ENCODE results near the gene KCNIP4.

DNA sequence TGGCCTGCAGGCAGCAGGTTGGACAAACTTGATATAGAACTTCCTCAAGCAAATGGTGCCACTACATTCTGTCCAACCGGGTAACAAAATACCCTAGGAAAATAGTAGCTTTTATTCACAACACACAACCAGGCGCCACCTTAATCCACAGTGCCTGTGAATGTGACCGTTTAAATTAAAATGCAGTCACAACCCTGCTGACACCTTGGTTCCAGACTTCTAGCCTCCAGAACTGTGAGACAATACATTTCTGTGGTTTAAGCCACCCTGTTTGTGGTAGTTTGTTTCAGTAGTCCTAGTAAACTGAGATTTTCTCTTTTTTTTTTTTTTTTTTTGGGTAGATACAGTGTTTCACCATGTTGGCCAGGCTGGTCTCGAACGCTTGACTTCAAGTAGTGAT, 672.5 kb downstream of the KCNIP4 start:
- TF ChIP-seq EZH2 (IDR thresholded peaks at IDR 0.05): no peak
- no peak for TF ChIP-seq FOXP2 (optimal IDR thresholded peaks at IDR 0.05; ENCODE audit: control extremely low read depth, extremely low read length, insufficient read depth)
- TF ChIP-seq POLR2AphosphoS5 (IDR thresholded peaks at IDR 0.05; ENCODE audit: borderline replicate concordance, low read depth, low read length): no peak
